Measurements from ENCODE around the gene EPN2.

DNA sequence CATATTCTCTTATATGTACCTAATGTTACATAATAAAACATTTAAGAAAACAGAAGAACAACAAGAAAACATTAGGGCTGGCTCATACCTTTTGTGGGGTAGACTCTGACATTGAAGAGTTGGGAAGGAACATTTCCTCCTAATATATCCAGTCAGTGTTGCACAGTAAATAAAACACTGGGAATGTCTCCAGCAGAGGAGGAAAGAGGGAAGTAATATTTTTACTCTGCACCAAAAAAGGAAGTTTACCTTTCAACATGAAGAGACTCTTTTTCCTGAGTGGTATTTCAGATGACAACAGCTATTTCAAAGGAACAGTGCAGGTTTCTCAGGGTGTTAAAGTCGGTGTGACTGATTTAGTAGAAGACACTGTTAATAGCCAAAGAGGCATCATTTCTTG lies 31.9 kb downstream of the EPN2 start:
- TF ChIP-seq CTCF (conservative IDR thresholded peaks at IDR 0.05 in 1 of 2, IDR thresholded peaks at IDR 0.05 in 1 of 2; ENCODE audit: low read depth in 1 of 2, low read length in 2 of 2) (no peak), EZH2 (IDR thresholded peaks at IDR 0.05; ENCODE audit: low read length, missing control alignments) (no peak)
